GM21576 (cell line): Measurements from ENCODE around the gene RAB17.
A peak's percentile ranks its signal among the peaks of the same experiment; 100 is the strongest.

Experiments
- ATAC-seq: cut with Tn5 transposase; IDR thresholded peaks from one replicate; pipeline ENCODE4 v1.9.1; 2021; ENCODE audit warnings: mild to moderate bottlenecking, moderate library complexity; ENCODE audit not compliant: unreplicated experiment

RAB17 gene

GRCh38 chr2:237581326-237581725, 9.2 kb downstream of the RAB17 start:
- ATAC-seq, result no peak

- ATAC-seq, result no peak
Observed at GRCh38 chr2:237577956-237578870, 12.3 kb downstream of the RAB17 start.

- ATAC-seq, result no peak
Observed at GRCh38 chr2:237577458-237577857, 13.1 kb downstream of the RAB17 start.

GRCh38 chr2:237576974-237577373, 13.6 kb downstream of the RAB17 start:
- ATAC-seq, result no peak

GRCh38 chr2:237575869-237576862, 14.4 kb downstream of the RAB17 start:
- no peak for ATAC-seq

- no peak for ATAC-seq
Observed at GRCh38 chr2:237574894-237575868, 15.4 kb downstream of the RAB17 start.

GRCh38 chr2:237574467-237574866, 16.1 kb downstream of the RAB17 start:
- no peak for ATAC-seq

GRCh38 chr2:237573721-237574415, 16.7 kb downstream of the RAB17 start:
- ATAC-seq, result no peak

- ATAC-seq, result no peak
Observed at GRCh38 chr2:237572742-237573101, 17.8 kb downstream of the RAB17 start.

GRCh38 chr2:237572021-237572741, 18.4 kb downstream of the RAB17 start:
- peak; percentile 88 for ATAC-seq

GRCh38 chr2:237571551-237571950, 19.0 kb downstream of the RAB17 start:
- no peak for ATAC-seq

- ATAC-seq, result no peak
Observed at GRCh38 chr2:237570776-237571335, 19.7 kb downstream of the RAB17 start.

- ATAC-seq, result no peak
Observed at GRCh38 chr2:237569896-237570295, 20.6 kb downstream of the RAB17 start.

- no peak for ATAC-seq
Observed at GRCh38 chr2:237569041-237569440, 21.5 kb downstream of the RAB17 start.

- no peak for ATAC-seq
Observed at GRCh38 chr2:237568121-237568660, 22.3 kb downstream of the RAB17 start.

- ATAC-seq, result no peak
Observed at GRCh38 chr2:237567276-237568029, 23.1 kb downstream of the RAB17 start.

GRCh38 chr2:237566401-237567235, 23.9 kb downstream of the RAB17 start, which contains the start of gene PRLH:
Gene PRLH (plus strand): TSS chr2:237566574. CDS start chr2:237566574, 0 bp downstream.
- ATAC-seq, result no peak
